GM23248 (cell line): ENCODE data around the gene RDM1.

Experiments
- EZH2 ChIP-seq: fragments of 200-600 bp; sonication (generic); IDR thresholded peaks from 2 replicates; pipeline ENCODE4 v1.6.1; 2018; ENCODE audit warnings: antibody characterized with exemption, mild to moderate bottlenecking; ENCODE audit not compliant: insufficient read depth, poor library complexity, severe bottlenecking
- EZH2phosphoT487 ChIP-seq: fragments of 200-600 bp; sonication (generic); IDR thresholded peaks from 2 replicates; pipeline ENCODE4 v1.6.1; 2018; ENCODE audit warnings: antibody characterized with exemption, moderate library complexity, mild to moderate bottlenecking, low read depth; ENCODE audit not compliant: insufficient read depth

GRCh38 chr17:35909408-35909807 lies 21.2 kb downstream of the RDM1 start:
- TF ChIP-seq EZH2 (no peak), EZH2phosphoT487 (no peak)
